Measurements from ENCODE around the gene PACSIN3.
"Not testable (repeated sequence)": the region's sequence is repeated elsewhere in the genome, so short reads cannot be mapped to it uniquely, and the experiment has no call there.

DNA sequence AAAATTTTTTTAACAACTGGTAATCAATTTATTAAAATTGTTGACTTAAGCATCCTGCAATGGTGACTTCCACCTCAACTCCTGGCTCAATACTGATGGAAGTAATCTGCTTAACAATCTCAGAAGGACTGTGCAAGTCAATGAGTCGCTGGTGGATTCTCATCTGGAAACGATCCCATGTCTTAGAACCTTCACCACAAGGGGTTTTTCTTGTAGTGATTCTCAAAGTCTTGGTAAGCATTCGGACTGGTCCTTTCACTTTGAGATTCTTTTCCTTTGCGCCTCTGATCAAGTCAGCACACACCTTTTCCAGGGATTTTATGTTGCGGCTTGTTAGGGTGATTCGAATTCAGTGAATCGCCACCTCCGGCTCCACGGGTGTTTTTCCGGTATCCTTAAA is 4.9 kb upstream of the PACSIN3 start:
- TF ChIP-seq, protein P1, sequence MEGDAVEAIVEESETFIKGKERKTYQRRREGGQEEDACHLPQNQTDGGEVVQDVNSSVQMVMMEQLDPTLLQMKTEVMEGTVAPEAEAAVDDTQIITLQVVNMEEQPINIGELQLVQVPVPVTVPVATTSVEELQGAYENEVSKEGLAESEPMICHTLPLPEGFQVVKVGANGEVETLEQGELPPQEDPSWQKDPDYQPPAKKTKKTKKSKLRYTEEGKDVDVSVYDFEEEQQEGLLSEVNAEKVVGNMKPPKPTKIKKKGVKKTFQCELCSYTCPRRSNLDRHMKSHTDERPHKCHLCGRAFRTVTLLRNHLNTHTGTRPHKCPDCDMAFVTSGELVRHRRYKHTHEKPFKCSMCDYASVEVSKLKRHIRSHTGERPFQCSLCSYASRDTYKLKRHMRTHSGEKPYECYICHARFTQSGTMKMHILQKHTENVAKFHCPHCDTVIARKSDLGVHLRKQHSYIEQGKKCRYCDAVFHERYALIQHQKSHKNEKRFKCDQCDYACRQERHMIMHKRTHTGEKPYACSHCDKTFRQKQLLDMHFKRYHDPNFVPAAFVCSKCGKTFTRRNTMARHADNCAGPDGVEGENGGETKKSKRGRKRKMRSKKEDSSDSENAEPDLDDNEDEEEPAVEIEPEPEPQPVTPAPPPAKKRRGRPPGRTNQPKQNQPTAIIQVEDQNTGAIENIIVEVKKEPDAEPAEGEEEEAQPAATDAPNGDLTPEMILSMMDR (conservative IDR thresholded peaks at IDR 0.05; ENCODE audit: low read depth, low read length), result not testable (repeated sequence)
- not testable (repeated sequence) for TF ChIP-seq EZH2 (IDR thresholded peaks at IDR 0.05; ENCODE audit: borderline replicate concordance, low read depth, low read length, poor library complexity, severe bottlenecking)

Measured in A673 (cell line).